Neuron (in vitro differentiated cells): ENCODE results near the gene PPCDC.

ENCODE experiments used
- H2AFZ ChIP-seq: one replicate; pipeline ENCODE4 v1.6.1; 2013; ENCODE audit warnings: low read depth, mild to moderate bottlenecking, inconsistent platforms, low read length, moderate library complexity
- H3K27me3 ChIP-seq: one replicate; pipeline ENCODE4 v1.6.1; 2013; ENCODE audit warnings: low read length; ENCODE audit not compliant: insufficient read depth
- H3K36me3 ChIP-seq: one replicate; pipeline ENCODE4 v1.6.1; 2013; ENCODE audit warnings: low read length; ENCODE audit not compliant: insufficient read depth
- H3K4me1 ChIP-seq: one replicate; pipeline ENCODE4 v1.6.1; 2013; ENCODE audit warnings: low read length; ENCODE audit not compliant: insufficient read depth
- H3K4me3 ChIP-seq: 2 replicates; pipeline ENCODE4 v1.5.1; 2013; ENCODE audit warnings: mild to moderate bottlenecking, low read length, moderate library complexity
- H3K9me3 ChIP-seq: one replicate; pipeline ENCODE4 v1.6.1; 2013; ENCODE audit warnings: low read length

The PPCDC gene

DNA sequence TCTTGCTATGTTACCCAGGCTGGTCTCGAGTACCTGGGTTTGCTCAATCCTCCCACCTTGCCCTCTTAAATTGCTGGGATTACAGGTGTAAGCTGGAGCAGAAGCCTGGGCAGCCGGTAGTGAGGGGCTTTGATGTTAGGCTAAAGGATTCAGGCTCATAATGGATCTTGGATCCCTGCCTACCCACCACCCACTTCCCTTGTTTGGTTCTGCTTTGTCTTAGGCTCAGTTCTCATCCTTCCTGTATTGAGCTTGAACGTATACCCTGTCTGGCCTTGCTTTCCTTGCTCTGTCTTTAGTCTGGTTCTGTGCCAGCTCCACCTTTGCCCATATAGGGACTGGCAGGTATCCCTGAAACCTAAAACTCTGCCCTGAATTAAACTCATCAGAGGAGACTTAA is 1.7 kb downstream of the PPCDC start:
- H3K9me3 ChIP-seq = no peaks in the 10 kb centered on the region
- H3K27me3 ChIP-seq = no peaks in the 10 kb centered on the region
- no peak overlapping the region for H2AFZ ChIP-seq
- no peak overlapping the region for H3K4me3 ChIP-seq
- peaks cover 7% of the 10 kb centered on the region for H3K4me1 ChIP-seq
- H3K36me3 ChIP-seq = no peaks in the 10 kb centered on the region

DNA sequence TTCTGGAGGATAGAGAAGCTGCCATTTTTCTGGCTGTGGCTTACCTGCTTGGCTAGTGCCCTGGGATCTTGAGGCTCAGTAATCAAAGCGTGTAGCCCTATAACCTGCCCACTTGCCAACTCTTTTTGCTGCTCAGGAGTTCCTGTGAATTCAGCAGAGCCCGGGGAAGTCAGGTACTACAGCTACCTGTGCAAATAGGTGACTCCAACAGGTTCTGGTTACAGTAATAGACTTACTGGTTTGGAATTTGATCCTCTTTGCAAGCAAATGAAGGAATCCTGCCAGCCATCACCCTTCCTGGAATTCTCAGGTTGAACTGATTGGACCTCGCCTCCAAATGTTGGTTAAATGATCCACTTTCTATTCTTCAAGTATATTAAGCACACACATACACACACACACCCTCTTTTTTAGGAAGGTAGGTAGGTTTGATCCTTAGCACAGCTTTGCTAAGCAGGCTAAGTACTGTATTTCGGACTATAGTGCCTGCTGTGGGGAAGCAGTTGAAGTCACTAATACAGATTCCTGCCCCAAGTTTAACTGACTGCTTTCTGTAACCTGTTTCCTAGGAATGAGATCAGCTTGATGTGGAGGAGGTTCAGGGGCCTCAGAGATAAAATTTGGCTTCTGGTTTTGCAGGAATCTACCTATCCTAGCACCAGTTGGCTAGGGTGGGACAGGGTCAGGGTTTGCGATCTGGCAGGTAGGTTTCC is 2.3 kb downstream of the PPCDC start:
- Histone ChIP-seq H3K4me3 (no peak overlapping the region), H3K4me1 (peaks cover 7% of the 10 kb centered on the region), H2AFZ (no peak overlapping the region), H3K9me3 (no peaks in the 10 kb centered on the region), H3K27me3 (no peaks in the 10 kb centered on the region), H3K36me3 (no peaks in the 10 kb centered on the region)

DNA sequence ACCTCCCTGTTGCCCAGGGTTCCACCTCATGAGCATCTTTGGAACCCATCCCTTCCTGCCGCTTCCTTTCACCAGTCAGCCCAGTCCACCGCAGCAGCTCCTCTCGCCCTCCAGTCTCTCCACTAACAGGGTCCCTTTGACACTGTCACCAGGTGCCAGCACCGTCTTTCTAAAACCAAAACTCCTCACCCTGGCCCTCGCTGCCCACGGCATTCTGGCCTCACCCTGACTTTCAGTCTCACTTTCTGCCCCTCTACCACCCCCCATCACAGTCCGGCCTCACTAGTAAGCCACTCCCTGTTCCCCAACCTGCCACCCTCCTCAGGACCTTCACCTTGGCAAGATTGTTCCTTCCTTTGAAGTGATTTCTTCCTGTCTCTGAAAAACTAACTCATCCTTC is 4.2 kb downstream of the PPCDC start:
- no peak overlapping the region for H2AFZ ChIP-seq
- H3K36me3 ChIP-seq = peaks cover 9% of the 10 kb centered on the region
- no peaks in the 10 kb centered on the region for H3K27me3 ChIP-seq
- no peak overlapping the region for H3K4me3 ChIP-seq
- peaks cover 7% of the 10 kb centered on the region for H3K4me1 ChIP-seq
- no peaks in the 10 kb centered on the region for H3K9me3 ChIP-seq

DNA sequence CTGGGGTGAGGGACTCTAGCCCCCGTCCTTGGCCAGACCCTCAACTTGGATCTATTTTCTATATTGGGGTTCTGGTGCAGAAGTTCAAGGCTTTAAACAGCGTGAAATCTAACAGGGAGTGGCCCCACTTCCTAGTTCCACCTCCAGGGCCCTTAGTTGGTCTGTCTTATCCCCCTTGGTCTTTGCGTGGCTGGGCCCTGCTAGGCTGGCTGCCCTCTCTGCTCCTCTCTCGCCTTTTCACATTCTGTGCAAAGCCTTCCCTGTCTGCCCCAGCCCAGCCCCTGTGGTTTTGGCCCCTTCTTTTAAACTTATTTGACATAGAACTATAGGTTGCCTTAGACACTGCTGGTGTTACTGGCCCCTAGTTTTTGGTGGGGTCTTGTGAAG is 5.6 kb downstream of the PPCDC start:
- no peaks in the 10 kb centered on the region for H3K27me3 ChIP-seq
- H2AFZ ChIP-seq = no peak overlapping the region
- H3K4me1 ChIP-seq = peaks cover 3% of the 10 kb centered on the region
- peaks cover 9% of the 10 kb centered on the region for H3K36me3 ChIP-seq
- H3K4me3 ChIP-seq = no peak overlapping the region
- no peaks in the 10 kb centered on the region for H3K9me3 ChIP-seq

DNA sequence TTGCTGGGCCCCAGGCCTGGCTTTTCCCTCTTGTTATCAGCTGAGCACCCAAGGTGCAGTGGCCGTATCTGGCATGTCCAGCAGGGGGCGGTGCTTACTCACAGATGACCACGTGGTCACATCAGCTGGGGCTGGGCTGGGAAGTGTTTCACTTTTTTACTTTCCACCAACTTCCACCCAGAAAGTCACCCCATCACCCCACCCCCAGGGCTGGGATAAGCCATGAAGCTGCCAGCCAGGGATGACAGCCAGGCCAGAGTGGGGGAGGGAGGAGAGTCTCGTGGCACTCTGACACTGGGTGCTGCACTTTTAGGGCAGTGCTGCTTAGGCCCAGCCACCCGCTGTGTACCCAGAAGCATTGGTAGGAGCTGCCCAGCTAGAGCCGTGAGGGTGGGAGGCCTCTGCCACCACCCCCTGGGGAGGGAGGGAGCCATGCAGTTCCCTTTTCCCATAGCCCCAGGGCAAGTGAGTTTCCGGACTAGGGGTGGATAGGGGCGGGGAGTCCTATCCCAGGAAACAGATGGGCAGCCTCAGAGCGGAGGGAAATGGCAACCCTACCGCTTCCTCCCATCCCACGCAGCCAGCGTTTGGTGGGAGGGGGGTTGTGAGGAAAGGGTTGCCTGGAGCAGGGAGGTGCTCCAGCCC is 6.1 kb downstream of the PPCDC start:
- H3K9me3 ChIP-seq = no peaks in the 10 kb centered on the region
- peaks cover 9% of the 10 kb centered on the region for H3K36me3 ChIP-seq
- no peak overlapping the region for H3K4me3 ChIP-seq
- H2AFZ ChIP-seq = no peak overlapping the region
- no peaks in the 10 kb centered on the region for H3K27me3 ChIP-seq
- peaks cover 3% of the 10 kb centered on the region for H3K4me1 ChIP-seq

DNA sequence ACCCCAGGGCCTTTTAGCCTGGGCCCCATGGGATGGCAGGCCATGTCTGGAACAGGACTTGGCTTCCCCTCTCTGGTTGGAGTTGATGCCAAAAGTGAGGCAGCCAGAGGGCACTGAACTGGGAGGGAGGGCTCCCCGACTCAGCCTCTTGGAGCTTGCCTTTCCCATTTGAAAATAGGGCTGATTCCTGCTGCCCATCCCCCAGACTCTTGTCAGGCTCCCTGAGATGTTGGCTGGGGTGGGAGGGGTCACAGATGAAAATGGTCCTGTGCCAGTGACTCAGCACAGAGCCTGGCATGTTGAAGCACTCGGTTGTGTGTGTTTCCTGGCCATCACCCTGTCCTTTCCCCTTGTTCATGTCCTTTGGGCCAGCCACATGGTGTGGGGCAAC is 6.6 kb downstream of the PPCDC start:
- peaks cover 9% of the 10 kb centered on the region for H3K36me3 ChIP-seq
- H2AFZ ChIP-seq = no peak overlapping the region
- H3K27me3 ChIP-seq = no peaks in the 10 kb centered on the region
- H3K4me1 ChIP-seq = peaks cover 3% of the 10 kb centered on the region
- H3K4me3 ChIP-seq = no peak overlapping the region
- no peaks in the 10 kb centered on the region for H3K9me3 ChIP-seq

DNA sequence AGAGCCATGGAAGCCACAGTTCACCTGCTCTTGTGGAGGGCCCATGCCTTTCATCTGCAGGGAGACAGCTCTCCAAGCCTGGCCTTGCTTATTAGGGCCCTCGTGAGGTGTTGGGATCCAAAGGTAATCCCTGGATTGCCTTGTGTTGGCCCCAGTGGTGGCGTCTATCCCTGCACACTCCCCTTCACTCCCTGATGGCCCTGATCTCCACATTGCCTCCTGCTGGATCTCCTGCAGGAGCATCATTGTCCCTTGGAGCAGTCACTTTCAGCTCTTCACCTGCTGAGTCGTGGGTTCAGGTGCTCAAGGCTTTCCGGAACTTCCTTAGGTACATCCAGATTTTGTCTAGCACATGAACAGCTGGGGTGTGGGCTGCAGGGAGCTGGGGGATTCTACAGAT is 7.0 kb downstream of the PPCDC start:
- Histone ChIP-seq H3K27me3 (no peaks in the 10 kb centered on the region), H3K4me1 (peaks cover 3% of the 10 kb centered on the region), H3K36me3 (peaks cover 9% of the 10 kb centered on the region), H3K4me3 (no peak overlapping the region), H3K9me3 (no peaks in the 10 kb centered on the region), H2AFZ (no peak overlapping the region)

DNA sequence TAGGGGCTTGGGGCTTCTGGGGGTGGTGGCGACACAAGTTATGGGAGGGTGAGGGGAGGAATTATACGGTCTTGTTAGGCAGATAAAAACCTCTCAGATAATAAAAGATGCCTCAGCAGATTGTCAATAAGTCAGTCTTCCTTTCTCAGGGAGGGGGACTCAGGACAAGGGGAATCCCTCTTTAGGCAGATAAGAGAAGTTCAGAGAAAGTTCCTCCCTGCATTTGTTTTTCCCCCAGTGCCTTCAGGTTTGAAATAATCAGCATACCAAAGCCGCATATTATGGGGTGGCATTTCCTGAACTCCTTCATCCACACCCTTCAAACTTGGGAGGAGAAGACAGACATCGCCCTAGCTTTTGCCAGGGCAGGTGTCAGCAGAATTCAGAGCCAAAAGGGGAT is 8.5 kb downstream of the PPCDC start:
- Histone ChIP-seq H3K36me3 (peaks cover 10% of the 10 kb centered on the region), H2AFZ (no peak overlapping the region)

DNA sequence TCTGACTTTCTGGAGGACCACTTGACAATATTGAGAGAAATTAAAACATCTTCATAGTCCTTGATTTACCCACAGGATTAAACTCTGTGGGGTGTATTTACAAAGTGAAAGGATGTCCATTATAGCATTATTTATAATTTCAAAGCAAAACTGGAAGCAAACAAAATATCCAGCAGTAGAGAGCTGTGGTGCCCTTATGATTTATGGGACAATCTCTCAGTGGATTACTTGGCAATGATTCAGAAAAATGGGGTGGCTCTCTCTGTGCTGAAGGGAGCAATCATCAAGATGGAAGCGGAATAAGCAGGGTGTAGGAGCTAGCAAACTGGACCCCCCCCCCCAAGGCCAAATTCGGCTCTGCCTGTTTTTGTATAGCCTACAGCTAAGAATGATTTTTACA is 9.0 kb downstream of the PPCDC start:
- H3K36me3 ChIP-seq = peaks cover 13% of the 10 kb centered on the region
- no peaks in the 10 kb centered on the region for H3K9me3 ChIP-seq
- H2AFZ ChIP-seq = no peak overlapping the region
- H3K4me1 ChIP-seq = peaks cover 3% of the 10 kb centered on the region
- no peak overlapping the region for H3K4me3 ChIP-seq
- no peaks in the 10 kb centered on the region for H3K27me3 ChIP-seq

More for the DNA sequence above, 8.5 kb downstream of the PPCDC start:
- H3K4me1 ChIP-seq = peaks cover 3% of the 10 kb centered on the region
- no peaks in the 10 kb centered on the region for H3K27me3 ChIP-seq
- no peak overlapping the region for H3K4me3 ChIP-seq
- H3K9me3 ChIP-seq = no peaks in the 10 kb centered on the region

DNA sequence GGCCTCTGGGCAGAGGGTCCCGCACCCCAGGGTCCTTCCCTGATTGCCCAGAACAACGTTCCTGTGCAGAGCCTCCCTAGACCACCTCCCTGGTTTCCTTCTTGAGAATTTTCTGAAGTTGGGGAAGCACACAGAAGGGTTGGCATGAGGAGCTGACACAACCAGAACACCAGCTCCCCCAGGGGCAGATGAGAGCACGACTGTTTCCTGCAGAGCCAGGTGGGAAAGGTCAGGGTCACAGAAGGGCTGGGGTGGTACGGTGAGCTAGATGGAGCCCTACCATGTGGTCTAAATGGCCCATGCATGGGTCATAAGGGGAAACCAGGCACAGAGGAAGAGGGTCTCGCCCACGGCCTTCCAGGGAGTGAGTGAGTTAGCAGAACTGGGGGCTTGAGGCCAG is 10.4 kb downstream of the PPCDC start:
- Histone ChIP-seq H3K36me3 (peaks cover 13% of the 10 kb centered on the region), H3K9me3 (no peaks in the 10 kb centered on the region), H2AFZ (no peak overlapping the region), H3K4me3 (no peak overlapping the region), H3K27me3 (no peaks in the 10 kb centered on the region), H3K4me1 (peaks cover 3% of the 10 kb centered on the region)

DNA sequence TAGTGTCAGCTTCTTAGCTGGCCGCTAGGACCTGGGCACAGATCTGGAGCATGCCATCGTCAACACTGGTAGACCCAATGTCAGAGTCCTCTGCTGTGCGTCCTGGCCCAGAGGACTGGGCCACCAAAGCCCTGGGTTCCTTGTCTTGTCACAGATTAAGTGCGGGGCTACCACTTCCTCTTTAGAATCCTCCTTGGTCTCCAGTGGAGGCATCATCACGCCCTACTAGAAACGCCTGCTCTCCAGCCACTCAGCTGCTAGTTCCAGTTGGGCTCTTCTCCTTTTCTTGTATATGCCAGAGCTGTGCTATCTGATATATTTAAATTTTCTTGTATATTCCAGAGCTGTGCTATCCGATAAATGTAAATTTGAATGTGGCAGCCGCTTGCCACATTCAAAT is 11.2 kb downstream of the PPCDC start:
- Histone ChIP-seq H3K4me3 (no peak overlapping the region), H3K4me1 (peaks cover under 1% of the 10 kb centered on the region), H3K36me3 (peaks cover 13% of the 10 kb centered on the region)

DNA sequence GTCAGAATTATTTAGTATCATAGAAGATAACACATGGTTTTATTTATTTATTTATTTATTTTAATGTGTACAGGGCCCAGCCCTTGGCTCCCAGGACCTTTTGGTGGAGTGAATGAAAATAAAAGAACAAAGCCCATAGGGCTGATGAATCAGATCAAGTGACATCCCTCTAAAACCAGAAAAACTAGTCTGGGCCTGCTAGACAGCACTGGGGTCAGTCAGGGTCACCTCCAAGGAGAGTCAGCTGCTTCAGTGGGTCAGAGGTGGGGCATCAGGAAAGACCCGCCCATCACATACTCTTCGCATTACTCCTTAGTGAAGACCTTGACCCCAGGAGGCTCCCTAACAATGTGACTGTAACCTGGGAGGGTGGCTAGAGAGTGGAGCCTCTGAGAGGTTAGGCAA is 12.8 kb downstream of the PPCDC start:
- H3K36me3 ChIP-seq = peaks cover 8% of the 10 kb centered on the region
- H3K27me3 ChIP-seq = no peaks in the 10 kb centered on the region
- H2AFZ ChIP-seq = no peak overlapping the region
- no peak overlapping the region for H3K4me3 ChIP-seq
- H3K4me1 ChIP-seq = no peaks in the 10 kb centered on the region
- no peaks in the 10 kb centered on the region for H3K9me3 ChIP-seq

More for the DNA sequence above, 11.2 kb downstream of the PPCDC start:
- Histone ChIP-seq H3K9me3 (no peaks in the 10 kb centered on the region), H2AFZ (no peak overlapping the region), H3K27me3 (no peaks in the 10 kb centered on the region)

DNA sequence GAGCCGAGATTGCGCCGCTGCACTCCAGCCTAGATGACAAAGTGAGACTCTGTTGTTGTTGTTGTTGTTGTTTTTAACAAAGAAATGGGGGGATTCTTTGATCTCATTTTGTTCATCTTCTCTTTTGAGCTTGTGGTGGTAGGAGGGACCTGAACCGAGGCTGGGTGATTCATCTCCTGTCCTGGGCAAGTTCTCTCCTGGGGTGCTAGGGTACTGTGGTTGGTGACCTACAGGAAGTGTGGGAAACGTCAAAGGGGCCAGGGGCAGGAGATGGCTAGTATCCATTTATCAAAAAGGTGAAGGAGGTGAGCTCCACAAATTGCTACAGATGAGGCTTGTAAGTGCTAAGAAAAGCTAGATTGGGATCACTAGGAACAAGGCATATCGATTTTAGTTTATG is 14.3 kb downstream of the PPCDC start:
- H3K4me3 ChIP-seq = no peak overlapping the region
- no peaks in the 10 kb centered on the region for H3K27me3 ChIP-seq
- H3K9me3 ChIP-seq = no peaks in the 10 kb centered on the region
- H3K4me1 ChIP-seq = no peaks in the 10 kb centered on the region
- no peak overlapping the region for H2AFZ ChIP-seq
- H3K36me3 ChIP-seq = peaks cover 4% of the 10 kb centered on the region

DNA sequence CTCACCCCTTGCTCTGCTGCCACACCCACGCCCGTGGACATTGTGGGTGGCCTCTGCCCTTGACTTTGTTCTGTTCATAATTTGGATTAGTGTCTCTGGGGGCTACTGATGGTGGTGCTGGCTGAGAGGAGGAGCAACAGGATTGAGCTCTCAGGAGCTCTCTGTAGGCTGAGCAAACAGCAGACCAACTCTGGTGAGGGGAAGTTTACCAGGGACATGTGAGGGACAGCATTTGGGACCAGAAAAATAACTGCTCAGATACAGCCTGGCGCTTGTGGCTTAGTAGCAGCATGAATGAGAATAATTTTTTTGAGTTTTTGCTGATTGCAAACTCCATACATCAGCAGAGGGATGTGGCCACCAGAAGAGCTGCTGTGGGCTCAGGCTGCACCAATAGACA is 14.8 kb downstream of the PPCDC start:
- Histone ChIP-seq H3K27me3 (no peaks in the 10 kb centered on the region), H3K4me3 (no peak overlapping the region), H3K4me1 (no peaks in the 10 kb centered on the region), H3K9me3 (no peaks in the 10 kb centered on the region), H3K36me3 (peaks cover 4% of the 10 kb centered on the region), H2AFZ (no peak overlapping the region)
